Measurements from ENCODE around the gene CUL1.

Gene CUL1

GRCh38 chr7:148803094-148803493 lies 104.4 kb downstream of the CUL1 start:
- DNase-seq (ENCODE audit: low read depth in 4 of 4, low spot score in 1 of 4): no peak

GRCh38 chr7:148804343-148805235 lies 105.9 kb downstream of the CUL1 start:
- DNase-seq (ENCODE audit: low read depth in 4 of 4, low spot score in 1 of 4): no peak

- DNase-seq (ENCODE audit: low read depth in 4 of 4, low spot score in 1 of 4): no peak
These were observed 107.5 kb downstream of the CUL1 start for GRCh38 chr7:148806187-148806586.

GRCh38 chr7:148807436-148807835 lies 108.7 kb downstream of the CUL1 start:
- no peak for DNase-seq (ENCODE audit: low read depth in 4 of 4, low spot score in 1 of 4)

GRCh38 chr7:148809856-148810255 lies 111.2 kb downstream of the CUL1 start:
- DNase-seq (ENCODE audit: low read depth in 4 of 4, low spot score in 1 of 4): no peak

GRCh38 chr7:148811892-148812291 lies 113.2 kb downstream of the CUL1 start:
- no peak for DNase-seq (ENCODE audit: low read depth in 4 of 4, low spot score in 1 of 4)

- DNase-seq (ENCODE audit: low read depth in 4 of 4, low spot score in 1 of 4): no peak
These were observed 115.2 kb downstream of the CUL1 start for GRCh38 chr7:148813890-148814289.

GRCh38 chr7:148814922-148815559 lies 116.3 kb downstream of the CUL1 start:
- no peak for DNase-seq (ENCODE audit: low read depth in 4 of 4, low spot score in 1 of 4)

GRCh38 chr7:148815612-148816011 lies 116.9 kb downstream of the CUL1 start:
- DNase-seq (ENCODE audit: low read depth in 4 of 4, low spot score in 1 of 4): no peak

GRCh38 chr7:148819697-148820360 lies 121.1 kb downstream of the CUL1 start:
- no peak for DNase-seq (ENCODE audit: low read depth in 4 of 4, low spot score in 1 of 4)

- DNase-seq (ENCODE audit: low read depth in 4 of 4, low spot score in 1 of 4): no peak
These were observed 122.7 kb downstream of the CUL1 start for GRCh38 chr7:148821422-148821821.

- DNase-seq (ENCODE audit: low read depth in 4 of 4, low spot score in 1 of 4): no peak
These were observed 126.2 kb downstream of the CUL1 start for GRCh38 chr7:148824864-148825263.

- no peak for DNase-seq (ENCODE audit: low read depth in 4 of 4, low spot score in 1 of 4)
These were observed 126.6 kb downstream of the CUL1 start for GRCh38 chr7:148825338-148825737.

GRCh38 chr7:148828965-148829364 lies 130.3 kb downstream of the CUL1 start:
- no peak for DNase-seq (ENCODE audit: low read depth in 4 of 4, low spot score in 1 of 4)

- no peak for DNase-seq (ENCODE audit: low read depth in 4 of 4, low spot score in 1 of 4)
These were observed 132.4 kb downstream of the CUL1 start for GRCh38 chr7:148830897-148831692.

GRCh38 chr7:148831782-148832181 lies 133.1 kb downstream of the CUL1 start:
- no peak for DNase-seq (ENCODE audit: low read depth in 4 of 4, low spot score in 1 of 4)

- DNase-seq (ENCODE audit: low read depth in 4 of 4, low spot score in 1 of 4): no peak
These were observed 135.9 kb downstream of the CUL1 start for GRCh38 chr7:148834605-148835004.

GRCh38 chr7:148835854-148836253 lies 137.2 kb downstream of the CUL1 start:
- DNase-seq (ENCODE audit: low read depth in 4 of 4, low spot score in 1 of 4): no peak

GRCh38 chr7:148838905-148839304 lies 140.2 kb downstream of the CUL1 start:
- no peak for DNase-seq (ENCODE audit: low read depth in 4 of 4, low spot score in 1 of 4)

- no peak for DNase-seq (ENCODE audit: low read depth in 4 of 4, low spot score in 1 of 4)
These were observed 149.4 kb downstream of the CUL1 start for GRCh38 chr7:148847815-148848734.

Measured in stimulated activated CD4-positive, alpha-beta T cell treated with anti-CD3 and anti-CD28 coated beads, Interleukin-1b, Interleukin-23, amount 100 ng/mL, for 24 hours (primary cell).